HG03432 (cell line): ENCODE measurements around the gene FBXW12.
"Not testable (repeated sequence)": the region's sequence is repeated elsewhere in the genome, so short reads cannot be mapped to it uniquely, and the experiment has no call there.

Experiments used
- ATAC-seq: cut with Tn5 transposase; IDR thresholded peaks from one replicate; pipeline ENCODE4 v1.9.1; 2021; ENCODE audit warnings: mild to moderate bottlenecking, moderate library complexity; ENCODE audit not compliant: unreplicated experiment

FBXW12 gene

GRCh38 chr3:48372862-48373435, 930 bp downstream of the FBXW12 start:
- no peak for ATAC-seq

- no peak for ATAC-seq
Observed at GRCh38 chr3:48387634-48388033, 15.6 kb downstream of the FBXW12 start.

GRCh38 chr3:48388966-48389365, 16.9 kb downstream of the FBXW12 start:
- ATAC-seq: no peak

- ATAC-seq: no peak
Observed at GRCh38 chr3:48394391-48394790, 22.4 kb downstream of the FBXW12 start.

- ATAC-seq: no peak
Observed at GRCh38 chr3:48395714-48396113, 23.7 kb downstream of the FBXW12 start.

GRCh38 chr3:48397767-48398681, 26.0 kb downstream of the FBXW12 start:
- ATAC-seq: no peak

- ATAC-seq: no peak
Observed at GRCh38 chr3:48398701-48399386, 26.8 kb downstream of the FBXW12 start.

- no peak for ATAC-seq
Observed at GRCh38 chr3:48399387-48400172, 27.6 kb downstream of the FBXW12 start.

- no peak for ATAC-seq
Observed at GRCh38 chr3:48400824-48401433, 28.9 kb downstream of the FBXW12 start.

- ATAC-seq: not testable (repeated sequence)
Observed at GRCh38 chr3:48401434-48401901, 29.4 kb downstream of the FBXW12 start.

GRCh38 chr3:48402281-48402732, 30.3 kb downstream of the FBXW12 start:
- no peak for ATAC-seq

GRCh38 chr3:48402907-48403306, 30.9 kb downstream of the FBXW12 start:
- no peak for ATAC-seq

- ATAC-seq: no peak
Observed at GRCh38 chr3:48403533-48404439, 31.8 kb downstream of the FBXW12 start.

- no peak for ATAC-seq
Observed at GRCh38 chr3:48404440-48405342, 32.7 kb downstream of the FBXW12 start.

GRCh38 chr3:48405343-48405881, 33.4 kb downstream of the FBXW12 start:
- ATAC-seq: no peak

GRCh38 chr3:48405971-48406370, 34.0 kb downstream of the FBXW12 start:
- ATAC-seq: no peak

GRCh38 chr3:48406443-48407431, 34.7 kb downstream of the FBXW12 start:
- no peak for ATAC-seq
